GM18867 (cell line): ENCODE results near the gene CFAP77.

Experiments used
- ATAC-seq: cut with Tn5 transposase; IDR thresholded peaks from one replicate; pipeline ENCODE4 v1.9.1; 2021; ENCODE audit warnings: mild to moderate bottlenecking, moderate library complexity; ENCODE audit not compliant: unreplicated experiment

The CFAP77 gene

GRCh38 chr9:132590318-132591182 lies 180.5 kb downstream of the CFAP77 start:
- ATAC-seq, result no peak

DNA sequence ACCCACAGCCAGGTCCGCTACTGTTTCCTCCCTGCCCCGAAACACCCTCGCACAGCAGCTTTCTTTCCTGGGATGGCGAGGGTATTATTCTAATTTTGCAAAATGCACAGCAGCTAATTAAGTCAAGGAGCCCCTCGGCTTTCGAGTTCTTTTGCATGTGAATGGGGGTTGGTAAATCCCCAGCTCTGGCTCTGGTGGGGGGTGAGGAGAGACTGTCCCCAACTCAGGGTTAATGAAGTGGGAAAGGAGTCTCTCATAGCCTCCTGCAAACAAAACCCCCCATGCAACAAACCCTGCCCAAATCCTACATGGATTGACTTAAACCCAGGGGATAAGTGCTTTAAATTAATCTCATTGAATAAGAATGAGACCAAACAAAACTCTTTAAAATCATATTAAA lies 181.2 kb downstream of the CFAP77 start:
- no peak for ATAC-seq

GRCh38 chr9:132591751-132592314 lies 181.8 kb downstream of the CFAP77 start:
- ATAC-seq, result no peak

DNA sequence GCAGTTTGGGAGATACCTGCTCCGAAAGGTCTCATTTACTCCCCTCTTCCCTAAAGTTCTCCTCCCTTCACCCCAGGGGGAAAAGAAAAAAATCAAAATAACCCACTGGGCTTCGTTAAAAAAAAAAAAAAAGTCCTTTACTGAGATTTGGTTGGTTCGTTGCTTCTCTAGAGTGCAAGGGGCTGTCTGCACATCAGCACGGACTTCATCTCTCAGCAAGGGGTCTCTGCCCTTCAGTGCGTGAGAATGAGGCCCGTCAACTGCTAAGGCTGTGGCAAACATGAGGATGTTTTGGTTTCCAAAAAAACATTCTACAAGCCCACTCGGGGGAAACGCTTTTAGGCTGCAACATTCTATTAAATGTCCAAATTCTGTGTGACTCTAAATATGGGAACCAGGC lies 182.4 kb downstream of the CFAP77 start:
- ATAC-seq, result no peak

- ATAC-seq, result no peak
Measured at GRCh38 chr9:132594412-132594811, 184.4 kb downstream of the CFAP77 start.

DNA sequence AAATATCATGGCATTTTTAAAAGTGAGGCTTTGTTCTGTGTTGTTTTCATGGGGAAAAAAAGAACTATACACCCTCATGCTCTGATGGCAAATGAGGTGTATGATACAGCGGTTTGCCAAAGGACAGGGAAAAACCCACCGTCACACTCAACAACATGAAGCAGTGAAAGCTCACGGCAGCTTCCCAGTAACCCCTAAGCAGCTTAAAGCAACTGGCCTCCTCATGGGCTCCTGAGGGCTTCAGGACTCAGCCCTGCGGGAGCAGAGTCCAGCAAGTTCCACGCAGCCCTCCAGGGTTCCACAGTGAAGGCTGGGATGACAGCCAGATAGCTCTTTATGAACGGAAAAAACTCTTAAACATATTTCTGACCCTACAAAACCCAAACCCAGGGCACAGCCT lies 185.3 kb downstream of the CFAP77 start:
- no peak for ATAC-seq

GRCh38 chr9:132596200-132596599 lies 186.2 kb downstream of the CFAP77 start:
- ATAC-seq, result no peak

- ATAC-seq, result no peak
Measured at GRCh38 chr9:132597073-132597775, 187.2 kb downstream of the CFAP77 start.

DNA sequence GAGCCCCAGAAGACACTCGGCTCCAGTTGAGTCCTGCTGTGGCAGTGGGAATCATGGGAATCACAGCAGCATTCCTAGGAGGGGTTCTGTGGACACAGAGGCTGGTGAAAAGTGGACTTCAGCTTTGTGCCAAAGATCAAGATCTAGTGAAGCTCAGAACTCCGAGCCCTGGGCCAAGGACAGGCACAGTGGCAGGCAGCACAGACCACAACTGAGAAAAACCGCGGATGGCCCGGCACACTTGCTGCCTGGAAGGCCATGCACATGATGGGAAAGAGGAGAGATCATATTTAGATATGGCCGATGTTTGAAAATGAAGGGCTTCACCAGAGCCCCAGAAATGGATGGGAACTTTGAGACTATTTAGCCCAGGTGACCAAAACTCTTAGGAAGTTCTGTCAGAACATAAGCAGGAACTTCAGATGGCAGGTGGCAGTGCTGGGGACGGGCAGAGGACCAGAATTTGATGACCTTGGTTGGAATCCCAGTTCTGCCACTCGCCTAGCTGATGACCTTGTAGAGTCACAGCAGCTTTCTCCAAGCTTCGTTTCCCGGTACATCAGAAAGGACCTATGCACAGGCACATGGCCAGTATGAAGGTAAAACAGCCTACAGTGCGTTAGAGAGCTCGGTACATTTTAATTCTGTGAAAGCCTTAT lies 190.4 kb downstream of the CFAP77 start:
- no peak for ATAC-seq

GRCh38 chr9:132602207-132602606 lies 192.2 kb downstream of the CFAP77 start:
- no peak for ATAC-seq

GRCh38 chr9:132605387-132605786 lies 195.4 kb downstream of the CFAP77 start:
- no peak for ATAC-seq

DNA sequence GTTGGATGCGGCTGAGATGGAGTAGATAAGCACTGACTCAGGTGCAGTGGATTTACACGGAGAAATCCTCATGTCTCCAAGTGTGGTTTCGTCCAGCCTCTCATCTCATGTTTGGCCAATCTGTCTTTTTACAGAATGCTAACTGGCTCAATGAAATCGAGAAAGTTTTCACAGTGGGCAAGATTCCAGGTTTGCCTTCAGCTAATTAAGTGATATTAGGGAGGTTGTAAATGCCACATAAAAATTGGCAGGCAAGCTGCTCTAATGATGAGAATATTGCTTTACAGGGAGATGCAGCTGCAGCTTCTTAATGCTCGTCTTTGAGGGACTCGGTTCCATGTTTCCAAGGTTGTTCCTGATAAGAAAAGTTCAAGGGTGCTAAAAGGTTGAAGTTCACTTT lies 196.1 kb downstream of the CFAP77 start:
- ATAC-seq, result no peak

DNA sequence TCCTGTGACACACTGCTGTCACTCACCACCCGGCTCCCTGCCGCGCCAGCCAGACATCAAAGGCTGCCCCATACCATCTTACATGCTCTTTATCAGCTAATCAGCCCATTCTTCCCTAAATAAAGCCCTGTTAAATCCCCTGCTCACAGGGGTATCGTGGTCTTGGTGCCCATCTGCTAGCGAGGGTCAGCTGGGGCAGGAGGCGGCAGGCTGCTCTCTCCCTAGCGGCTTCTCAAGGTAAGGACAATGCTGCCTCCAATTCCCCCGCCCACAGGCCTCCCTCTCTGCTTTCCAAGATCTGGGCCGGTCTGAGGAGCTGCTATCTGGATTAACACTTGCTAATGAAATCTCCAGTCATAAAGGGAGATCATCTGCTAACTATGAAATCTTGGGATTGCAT lies 199.2 kb downstream of the CFAP77 start:
- ATAC-seq, result no peak

DNA sequence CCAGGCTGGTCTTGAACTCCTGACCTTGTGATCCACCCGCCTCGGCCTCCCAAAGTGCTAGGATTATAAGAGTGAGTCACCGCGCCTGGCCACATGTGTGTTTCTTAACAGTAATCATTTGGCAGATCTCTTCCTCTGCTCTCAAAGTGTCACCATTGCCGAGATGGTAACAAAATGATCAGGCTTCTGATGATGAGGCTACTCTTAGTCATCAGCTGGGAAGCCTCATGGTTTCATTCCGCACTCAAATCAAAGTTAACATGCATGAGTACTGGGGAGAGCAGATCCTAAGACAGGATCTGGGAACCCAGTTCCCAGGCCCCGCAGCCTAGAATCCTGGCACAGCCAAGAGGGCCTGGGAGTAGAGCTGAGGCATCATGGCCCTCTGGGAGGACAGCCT lies 199.8 kb downstream of the CFAP77 start:
- no peak for ATAC-seq

DNA sequence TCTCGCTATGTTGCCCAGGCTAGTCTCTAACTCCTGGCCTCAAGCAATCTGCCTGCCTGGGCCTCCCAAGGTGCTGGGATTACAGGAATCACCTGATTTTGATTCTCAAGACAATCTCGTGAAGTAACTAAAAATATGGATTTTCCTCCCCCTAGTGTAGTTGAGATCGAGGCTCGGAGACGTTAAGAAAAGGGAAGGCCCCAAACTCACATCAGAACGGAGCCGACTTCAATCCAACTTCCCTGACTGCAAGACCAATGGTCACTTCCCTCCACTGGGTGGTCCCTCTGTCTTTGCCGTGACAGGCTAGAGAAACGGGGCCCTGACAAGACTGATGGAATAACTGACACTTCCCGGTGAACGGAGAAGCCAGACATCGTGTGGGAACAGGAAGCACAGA lies 200.7 kb downstream of the CFAP77 start:
- no peak for ATAC-seq

GRCh38 chr9:132614324-132614723 lies 204.3 kb downstream of the CFAP77 start:
- ATAC-seq, result no peak

- no peak for ATAC-seq
Measured at GRCh38 chr9:132615774-132616173, 205.8 kb downstream of the CFAP77 start.

DNA sequence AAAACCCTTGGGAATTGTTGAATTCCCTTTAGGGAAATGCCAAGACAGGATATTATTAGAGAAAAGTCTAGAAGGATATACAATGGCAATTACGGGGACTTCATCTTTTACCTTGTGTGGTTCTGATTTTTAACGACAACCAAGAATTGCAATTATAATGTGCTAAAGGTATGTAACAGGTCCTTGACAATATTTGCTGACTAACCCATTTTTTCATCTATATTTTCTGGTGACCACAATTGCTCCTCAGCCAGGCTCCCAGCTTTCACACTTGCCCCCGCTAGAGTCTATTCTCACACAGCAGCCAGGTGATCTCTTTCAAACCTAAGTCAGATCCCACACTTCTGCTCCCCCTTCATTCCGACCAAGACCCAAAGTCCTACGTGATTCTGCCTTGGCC lies 206.7 kb downstream of the CFAP77 start:
- ATAC-seq, result no peak

- no peak for ATAC-seq
Measured at GRCh38 chr9:132622159-132622558, 212.1 kb downstream of the CFAP77 start.
